ENCODE data around the gene PFKP. TPM values are rescaled to one million over a fixed set of nuclear protein-coding genes. Genes with fewer than 3 reads are reported as not detected.
"Not testable (repeated sequence)": the region's sequence is repeated elsewhere in the genome, so short reads cannot be mapped to it uniquely, and the experiment has no call there.

PFKP gene
- total RNA-seq, 2 experiments from 2014 or later = 217 to 219 TPM

GRCh38 chr10:3059974-3060373 is 7.4 kb upstream of the PFKP start:
- POLR2A ChIA-PET = no interaction called here
- Mint-ChIP-seq H3K9me3 (no peaks in the 10 kb centered on the region), H3K27me3 (peaks cover 6% of the 10 kb centered on the region), H3K4me1 (ENCODE audit: low read depth) (peaks cover 8% of the 10 kb centered on the region), H3K27ac (no peak overlapping the region), H3K36me3 (ENCODE audit: low read depth) (no peaks in the 10 kb centered on the region), H3K4me3 (no peak overlapping the region)
- intact Hi-C loops (cut with micrococcal nuclease) = no loop called here
- TF ChIP-seq CTCF (IDR thresholded peaks at IDR 0.05) = no peak
- no peak for DNase-seq
- ATAC-seq = no peak
- CTCF ChIA-PET = interaction anchor here (1.2 kb wide), 1 partner anchor 16 kb away, joined by 3 read pairs; no protein-coding TSS in a partner anchor

- TF ChIP-seq CTCF (IDR thresholded peaks at IDR 0.05) = no peak
- DNase-seq = no peak
- Mint-ChIP-seq H3K27ac (no peak overlapping the region), H3K36me3 (ENCODE audit: low read depth) (no peaks in the 10 kb centered on the region), H3K9me3 (no peaks in the 10 kb centered on the region), H3K27me3 (peaks cover under 1% of the 10 kb centered on the region), H3K4me3 (no peak overlapping the region), H3K4me1 (ENCODE audit: low read depth) (peaks cover 8% of the 10 kb centered on the region)
- POLR2A ChIA-PET = no interaction called here
- CTCF ChIA-PET = interaction anchor here (1.2 kb wide), 1 partner anchor 17 kb away, joined by 3 read pairs; no protein-coding TSS in a partner anchor
- intact Hi-C loops (cut with micrococcal nuclease) = no loop called here
- peak; percentile 77 for ATAC-seq
These were observed 6.9 kb upstream of the PFKP start for GRCh38 chr10:3060481-3060889.

- intact Hi-C loops (cut with micrococcal nuclease); ATAC-seq; H3K4me3 Mint-ChIP-seq; H3K36me3 Mint-ChIP-seq (ENCODE audit: low read depth); H3K4me1 Mint-ChIP-seq (ENCODE audit: low read depth); H3K9me3 Mint-ChIP-seq; H3K27ac Mint-ChIP-seq; DNase-seq; CTCF ChIA-PET; H3K27me3 Mint-ChIP-seq; POLR2A ChIA-PET: not testable (repeated sequence)
These were observed 5.9 kb upstream of the PFKP start for GRCh38 chr10:3061323-3061898.

- DNase-seq (no peak), ATAC-seq (no peak)
- Mint-ChIP-seq H3K27me3 (peaks cover 9% of the 10 kb centered on the region), H3K36me3 (ENCODE audit: low read depth) (no peaks in the 10 kb centered on the region), H3K9me3 (no peaks in the 10 kb centered on the region), H3K4me1 (ENCODE audit: low read depth) (no peaks in the 10 kb centered on the region), H3K27ac (no peak overlapping the region), H3K4me3 (no peak overlapping the region)
- intact Hi-C loops (cut with micrococcal nuclease) = no loop called here
- no peak for TF ChIP-seq CTCF (IDR thresholded peaks at IDR 0.05)
- POLR2A ChIA-PET = no interaction called here
- CTCF ChIA-PET = no interaction called here
These were observed 4.7 kb upstream of the PFKP start for GRCh38 chr10:3062502-3063186.

- intact Hi-C loops (cut with micrococcal nuclease) = no loop called here
- no peak for ATAC-seq
- Mint-ChIP-seq H3K4me3 (no peak overlapping the region), H3K27me3 (peaks cover 9% of the 10 kb centered on the region), H3K36me3 (ENCODE audit: low read depth) (peaks cover 10% of the 10 kb centered on the region), H3K9me3 (no peaks in the 10 kb centered on the region), H3K27ac (no peak overlapping the region), H3K4me1 (ENCODE audit: low read depth) (peaks cover 4% of the 10 kb centered on the region)
- no peak for TF ChIP-seq CTCF (IDR thresholded peaks at IDR 0.05)
- no peak for DNase-seq
- CTCF ChIA-PET = no interaction called here
- POLR2A ChIA-PET = no interaction called here
These were observed 2.9 kb upstream of the PFKP start for GRCh38 chr10:3064423-3064822.

Measured in activated CD8-positive, alpha-beta T cell treated with anti-CD3 and anti-CD28 coated beads for 36 hours (primary cell).